Measurements from ENCODE around the gene SHB. TPM values are rescaled to one million over a fixed set of nuclear protein-coding genes. Genes with fewer than 3 reads are reported as not detected.

The SHB gene
- total and polyA plus RNA-seq, 2 donors (not counting 3 experiments of a cell fraction or from before 2014, with no cell fraction given) = 13.4 to 24.9 TPM

DNA sequence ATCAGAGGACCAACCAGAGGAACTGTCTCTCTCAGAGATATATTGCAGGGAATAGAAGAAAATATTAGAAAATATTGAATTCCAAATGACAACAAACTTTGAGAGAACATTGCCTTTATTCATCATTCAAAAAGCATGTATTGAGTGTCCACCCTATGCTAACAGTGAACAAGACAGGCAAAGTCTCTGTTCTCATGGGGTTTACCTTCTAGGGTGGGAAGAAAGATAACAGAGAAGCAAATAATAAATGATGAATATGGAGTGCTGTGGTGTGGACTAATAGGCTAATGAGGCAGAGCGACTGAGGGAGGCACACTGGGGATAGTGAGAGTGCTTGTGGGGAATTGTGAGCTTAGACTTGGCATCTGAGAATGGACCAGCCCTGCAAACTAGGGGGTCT is 43.4 kb upstream of the SHB start:
- no peak for FAIRE-seq
- dilution Hi-C loops (cut with MboI; ENCODE audit: extremely low pct_ligation_motif_present, low sequenced_read_pairs) (no loop called here), intact Hi-C loops (cut with micrococcal nuclease) (no loop called here)
- Histone ChIP-seq H3K9me1 (replicated peaks; ENCODE audit: control insufficient read depth, extremely low read depth, insufficient read depth, low read length) (no peaks in the 10 kb centered on the region), H3K27ac (ENCODE audit: insufficient read depth, low read depth, low read length) (no peak overlapping the region), H4K20me1 (replicated peaks; ENCODE audit: control insufficient read depth, extremely low read depth, insufficient read depth, low read length) (no peaks in the 10 kb centered on the region), H3K4me1 (ENCODE audit: control insufficient read depth, extremely low read depth, insufficient read depth, low read length) (no peaks in the 10 kb centered on the region), H3K36me3 (ENCODE audit: control insufficient read depth in 2 of 2, extremely low read depth in 1 of 2, insufficient read depth in 2 of 2, low read length in 2 of 2) (no peaks in the 10 kb centered on the region), H3K27me3 (ENCODE audit: control insufficient read depth in 2 of 2, insufficient read depth in 2 of 2, low read length in 2 of 2) (peaks cover 4 to 7% of the 10 kb centered on the region in 2 experiments), H3K79me2 (ENCODE audit: control insufficient read depth, insufficient read depth, low read length) (no peaks in the 10 kb centered on the region), H3K4me2 (ENCODE audit: insufficient read depth, low read length) (no peak overlapping the region), H3K9ac (replicated peaks; ENCODE audit: extremely low read depth, insufficient read depth, low read length) (no peak overlapping the region), H3K4me3 (replicated peaks in 1 of 3; ENCODE audit: insufficient read depth in 1 of 3, low read depth in 1 of 3, low read length in 3 of 3) (no peak overlapping the region), H3K9me3 (replicated peaks; ENCODE audit: control insufficient read depth, insufficient read depth, low read length) (no peaks in the 10 kb centered on the region), H2AFZ (ENCODE audit: low read depth, low read length) (no peak overlapping the region)
- CTCF ChIA-PET = interaction anchor here (1.5 kb wide), 1 partner anchor 9 kb away, joined by 4 read pairs; no protein-coding TSS in a partner anchor
- TF ChIP-seq EZH2 (IDR thresholded peaks at IDR 0.05; ENCODE audit: borderline replicate concordance, low read depth, low read length, severe bottlenecking) (no peak), FOS (IDR thresholded peaks at IDR 0.05; ENCODE audit: borderline replicate concordance, insufficient read depth, low read length) (no peak), GATA2 (IDR thresholded peaks at IDR 0.05; ENCODE audit: insufficient read depth, insufficient read length, low read depth, low read length) (no peak), JUN (IDR thresholded peaks at IDR 0.05; ENCODE audit: borderline replicate concordance, insufficient read depth, insufficient read length, low read depth) (no peak), POLR2A (IDR thresholded peaks at IDR 0.05; ENCODE audit: low read depth, low read length) (no peak), POLR2AphosphoS5 (IDR thresholded peaks at IDR 0.05; ENCODE audit: insufficient read depth, low read depth, low read length) (no peak), MYC (IDR thresholded peaks at IDR 0.05; ENCODE audit: low read depth, low read length) (no peak)
- TF ChIP-seq, protein P1, sequence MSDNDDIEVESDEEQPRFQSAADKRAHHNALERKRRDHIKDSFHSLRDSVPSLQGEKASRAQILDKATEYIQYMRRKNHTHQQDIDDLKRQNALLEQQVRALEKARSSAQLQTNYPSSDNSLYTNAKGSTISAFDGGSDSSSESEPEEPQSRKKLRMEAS (IDR thresholded peaks at IDR 0.05; ENCODE audit: insufficient read depth, insufficient read length) = no peak
- TF ChIP-seq, protein P2, sequence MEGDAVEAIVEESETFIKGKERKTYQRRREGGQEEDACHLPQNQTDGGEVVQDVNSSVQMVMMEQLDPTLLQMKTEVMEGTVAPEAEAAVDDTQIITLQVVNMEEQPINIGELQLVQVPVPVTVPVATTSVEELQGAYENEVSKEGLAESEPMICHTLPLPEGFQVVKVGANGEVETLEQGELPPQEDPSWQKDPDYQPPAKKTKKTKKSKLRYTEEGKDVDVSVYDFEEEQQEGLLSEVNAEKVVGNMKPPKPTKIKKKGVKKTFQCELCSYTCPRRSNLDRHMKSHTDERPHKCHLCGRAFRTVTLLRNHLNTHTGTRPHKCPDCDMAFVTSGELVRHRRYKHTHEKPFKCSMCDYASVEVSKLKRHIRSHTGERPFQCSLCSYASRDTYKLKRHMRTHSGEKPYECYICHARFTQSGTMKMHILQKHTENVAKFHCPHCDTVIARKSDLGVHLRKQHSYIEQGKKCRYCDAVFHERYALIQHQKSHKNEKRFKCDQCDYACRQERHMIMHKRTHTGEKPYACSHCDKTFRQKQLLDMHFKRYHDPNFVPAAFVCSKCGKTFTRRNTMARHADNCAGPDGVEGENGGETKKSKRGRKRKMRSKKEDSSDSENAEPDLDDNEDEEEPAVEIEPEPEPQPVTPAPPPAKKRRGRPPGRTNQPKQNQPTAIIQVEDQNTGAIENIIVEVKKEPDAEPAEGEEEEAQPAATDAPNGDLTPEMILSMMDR (IDR thresholded peaks at IDR 0.05; ENCODE audit: extremely low read depth in 1 of 2, insufficient read depth in 1 of 2, low read depth in 1 of 2, low read length in 2 of 2) = no peak
- BruUV-seq (replicated peaks) = no TSS peak
- POLR2A ChIA-PET = no interaction called here
- DNase-seq (ENCODE audit: low read depth, low spot score) = no peak

Data from endothelial cell of umbilical vein (primary cell).